HG02763 (cell line): ENCODE results near the gene VENTX.
"Not testable (repeated sequence)": the region's sequence is repeated elsewhere in the genome, so short reads cannot be mapped to it uniquely, and the experiment has no call there.

Source experiments
- ATAC-seq: cut with Tn5 transposase; IDR thresholded peaks from one replicate; pipeline ENCODE4 v1.9.1; 2021; ENCODE audit warnings: mild to moderate bottlenecking, moderate library complexity; ENCODE audit not compliant: unreplicated experiment

VENTX gene

GRCh38 chr10:133234796-133235195 is 2.9 kb upstream of the VENTX start:
- ATAC-seq: not testable (repeated sequence)

DNA sequence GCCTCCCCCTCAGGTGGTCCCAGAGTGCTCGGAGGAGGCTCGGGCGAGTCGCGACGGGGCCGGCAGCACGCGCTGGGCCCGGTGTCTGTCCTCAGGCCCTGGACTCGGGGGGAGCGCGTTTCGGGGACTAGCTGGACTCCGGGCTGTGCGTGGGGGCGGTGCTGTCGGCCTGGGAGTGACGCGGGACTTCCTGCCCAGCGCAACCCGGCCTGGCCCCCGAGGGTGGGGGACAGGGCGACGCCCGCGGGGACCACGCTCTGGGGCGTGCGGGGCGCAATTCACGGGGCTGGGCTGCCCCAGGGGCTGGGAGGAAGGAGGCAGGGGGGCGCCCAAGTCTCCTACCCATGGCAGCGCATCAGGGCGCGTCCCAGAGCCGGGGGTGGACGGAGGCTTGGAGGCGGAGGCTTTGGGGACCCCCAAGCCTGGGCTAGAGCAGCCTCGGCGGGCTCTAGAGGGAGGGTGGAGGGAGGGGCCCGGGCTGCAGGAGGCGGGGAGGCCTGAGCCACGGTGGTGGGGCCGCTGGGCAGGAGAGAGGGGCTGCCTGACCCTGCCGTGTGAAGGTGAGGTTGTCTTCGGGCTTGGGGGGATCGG is 2.3 kb upstream of the VENTX start:
- no peak for ATAC-seq

- ATAC-seq: no peak
Observed at GRCh38 chr10:133235932-133236331, 1.7 kb upstream of the VENTX start.

DNA sequence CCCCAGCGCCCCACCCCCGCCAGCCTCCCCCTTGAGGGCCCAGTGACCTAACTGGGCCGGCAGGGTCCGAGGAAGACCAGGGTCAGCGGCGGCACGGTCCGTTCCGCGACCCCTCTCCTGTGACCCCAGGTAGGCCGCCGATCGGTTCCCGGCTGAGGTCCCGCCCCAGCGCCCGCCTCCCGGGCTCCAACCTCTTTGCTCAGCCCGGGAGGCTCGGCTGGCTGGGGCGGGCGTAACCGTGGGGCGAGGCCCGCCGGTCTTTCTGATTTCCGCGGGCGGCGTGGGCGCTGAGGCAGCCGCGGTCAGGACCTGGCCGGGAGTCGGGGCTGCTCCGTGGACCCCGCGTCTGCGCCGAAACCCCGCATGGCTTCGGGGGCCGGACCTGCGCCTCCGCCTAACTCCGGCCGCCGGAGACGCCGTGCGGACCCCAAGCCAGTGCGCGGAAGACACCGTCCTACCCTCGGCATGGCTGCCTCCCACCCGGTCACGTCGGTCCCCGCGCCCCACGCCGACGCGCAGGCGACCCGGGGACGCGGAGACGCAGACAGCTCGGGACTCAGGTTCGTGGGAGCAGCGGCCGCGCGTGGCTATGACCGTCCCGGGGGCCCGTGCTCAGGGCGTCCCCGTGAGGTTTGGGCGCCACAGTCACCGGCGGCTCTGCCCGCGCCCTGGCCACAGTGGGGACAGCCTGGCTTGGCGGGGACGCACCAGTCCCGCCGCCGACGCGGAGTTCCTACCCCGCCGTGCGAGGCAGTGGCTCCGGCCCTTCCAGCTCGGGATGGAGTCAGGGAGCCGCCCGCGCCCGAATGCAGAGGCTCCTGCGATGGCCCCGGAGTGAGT is 1.0 kb upstream of the VENTX start:
- ATAC-seq: no peak

DNA sequence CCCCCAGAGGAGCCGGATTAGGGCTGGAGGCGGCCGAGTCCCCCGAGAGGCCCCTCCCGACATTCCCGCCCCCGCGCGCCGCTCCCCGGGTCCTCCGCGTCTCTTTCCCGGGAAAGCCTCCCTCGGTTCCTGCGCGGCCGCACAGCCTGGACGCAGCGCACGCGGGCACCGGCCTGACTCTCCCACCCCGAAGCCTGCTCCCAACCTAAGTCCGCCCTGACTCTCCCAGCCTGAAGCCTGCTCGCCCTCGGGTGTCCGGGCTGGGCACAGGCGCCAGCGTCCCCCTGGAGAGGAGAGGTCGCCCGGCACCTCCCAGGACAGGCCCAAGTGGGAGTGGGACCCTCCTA is 441 bp upstream of the VENTX start:
- ATAC-seq: no peak

GRCh38 chr10:133238466-133238804 is 780 bp downstream of the VENTX start:
- ATAC-seq: no peak

- no peak for ATAC-seq
Observed at GRCh38 chr10:133239990-133240389, 2.3 kb downstream of the VENTX start.

- ATAC-seq: no peak
Observed at GRCh38 chr10:133241501-133242205, 4.0 kb downstream of the VENTX start.

GRCh38 chr10:133242611-133243356 is 5.1 kb downstream of the VENTX start:
- ATAC-seq: no peak

DNA sequence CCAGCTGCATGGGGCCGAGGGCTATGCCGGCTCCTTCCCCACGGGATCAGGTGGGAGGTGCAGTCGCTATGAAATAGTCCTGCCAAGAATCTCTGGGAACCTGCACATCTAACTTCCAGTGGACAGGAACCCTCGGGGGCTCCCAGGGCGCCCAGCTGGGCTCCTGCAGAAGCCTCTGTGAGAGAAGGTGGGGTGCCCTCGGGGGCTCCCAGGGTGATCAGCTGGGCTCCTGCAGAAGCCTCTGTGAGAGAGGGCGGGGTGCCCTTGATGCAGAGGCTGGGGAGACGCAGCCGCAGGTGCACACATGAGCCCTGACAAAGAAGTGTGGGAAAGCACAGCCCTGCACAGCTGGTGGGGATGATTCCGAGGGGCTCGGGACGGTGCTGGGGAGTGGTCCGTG is 5.9 kb downstream of the VENTX start:
- ATAC-seq: no peak

GRCh38 chr10:133245439-133246235 is 8.0 kb downstream of the VENTX start:
- no peak for ATAC-seq

DNA sequence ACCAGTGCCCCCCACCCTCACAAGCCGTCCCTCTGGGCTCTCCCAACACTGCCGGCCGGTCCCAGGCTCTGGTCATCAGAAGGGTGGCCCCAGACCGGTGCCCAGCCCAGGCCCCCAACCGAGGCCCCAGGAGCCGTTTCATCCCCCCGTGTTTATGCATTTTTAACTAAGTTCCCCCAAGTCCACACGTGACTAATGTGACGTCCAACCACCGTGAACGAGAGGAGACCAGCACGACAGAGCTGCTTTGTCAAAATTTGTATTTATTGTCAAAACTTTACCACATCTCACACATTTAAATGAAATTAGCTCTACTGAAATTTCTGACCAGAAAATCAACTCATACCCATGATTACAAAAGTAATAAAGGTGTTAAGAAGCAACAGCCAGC is 8.6 kb downstream of the VENTX start:
- ATAC-seq: no peak

- ATAC-seq: no peak
Observed at GRCh38 chr10:133247681-133248333, 10.2 kb downstream of the VENTX start.

DNA sequence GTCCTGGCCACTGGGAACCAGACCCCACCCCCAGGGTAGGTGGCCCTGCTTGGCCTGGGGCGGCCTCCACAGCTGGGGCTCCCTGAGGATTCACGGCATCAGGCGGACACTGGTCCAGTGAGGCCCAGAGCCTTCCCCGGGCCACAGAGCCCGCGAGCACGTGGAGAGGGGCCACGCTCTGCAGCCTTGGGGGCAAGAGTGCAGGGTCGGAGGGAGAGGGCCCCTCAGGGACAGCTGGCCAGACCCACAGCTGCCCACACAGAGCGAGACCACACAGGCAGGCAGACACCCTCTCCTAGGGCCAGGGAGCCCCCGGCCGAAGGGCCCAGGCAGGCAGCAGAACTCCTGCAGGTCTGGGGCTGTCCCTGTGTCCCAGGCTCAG is 10.7 kb downstream of the VENTX start:
- no peak for ATAC-seq

DNA sequence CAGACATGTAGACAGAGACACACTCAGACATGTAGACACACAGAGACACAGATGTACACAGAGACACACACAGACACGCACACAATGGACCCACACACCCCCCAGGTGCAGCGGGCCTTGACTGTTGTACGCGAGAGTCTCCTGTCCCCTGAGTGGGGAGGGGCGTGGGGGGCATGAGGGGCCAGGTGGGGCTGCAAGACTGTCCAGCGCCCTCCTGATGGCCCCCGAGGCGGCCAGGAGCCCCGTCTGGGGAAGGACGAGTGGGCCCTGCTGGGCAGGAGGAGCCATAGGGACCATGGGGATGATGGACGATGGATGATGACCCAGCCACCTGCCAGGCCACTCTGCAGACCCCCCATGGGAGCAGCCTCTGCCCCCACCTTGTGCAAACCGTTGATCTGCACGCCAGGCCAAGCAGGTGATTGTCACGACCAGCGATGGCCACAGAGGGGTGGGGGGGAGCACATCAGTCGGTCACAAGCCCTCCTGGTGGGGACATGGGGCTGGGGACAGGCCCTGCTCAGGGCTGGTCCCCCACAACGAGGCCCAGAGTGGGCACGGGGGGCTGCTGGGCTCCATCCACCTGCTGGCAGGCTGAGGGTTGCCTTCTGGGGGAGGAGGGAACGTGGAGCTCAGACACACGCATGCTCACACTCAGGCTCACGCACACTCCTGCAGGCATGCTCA is 11.6 kb downstream of the VENTX start:
- no peak for ATAC-seq

GRCh38 chr10:133249975-133250754 is 12.5 kb downstream of the VENTX start:
- no peak for ATAC-seq

GRCh38 chr10:133251388-133252222 is 13.9 kb downstream of the VENTX start:
- no peak for ATAC-seq

DNA sequence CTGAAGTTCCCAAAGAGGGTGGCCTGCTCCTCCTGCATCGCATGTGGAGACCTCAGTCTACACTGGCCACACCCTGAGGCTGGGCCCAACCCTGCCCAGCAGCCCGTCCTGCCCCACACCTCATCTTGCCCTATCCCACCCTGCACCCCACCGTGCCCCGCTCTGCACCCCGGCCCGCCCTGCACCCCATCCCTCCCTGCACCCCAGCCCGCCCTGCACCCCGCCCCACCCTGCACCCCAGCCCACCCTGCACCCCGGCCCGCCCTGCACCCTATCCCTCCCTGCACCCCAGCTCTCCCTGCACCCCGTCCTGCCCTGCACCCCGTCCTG is 14.5 kb downstream of the VENTX start:
- no peak for ATAC-seq
